AG09319 (cell line): Measurements from ENCODE around the gene NCAN.
"Not testable (repeated sequence)": the region's sequence is repeated elsewhere in the genome, so short reads cannot be mapped to it uniquely, and the experiment has no call there.

Experiments used
- DNase-seq: peaks from one replicate; pipeline ENCODE4 v3.0.0-alpha.2; 2010; ENCODE audit warnings: low read depth; ENCODE audit errors: extremely low read depth
- TF ChIP-seq, protein P1 (sequence below): IDR thresholded peaks from 2 replicates; pipeline ENCODE4 v1.5.1; 2011; ENCODE audit warnings: low read depth, mild to moderate bottlenecking, inconsistent platforms, low read length, moderate library complexity

NCAN gene

DNA sequence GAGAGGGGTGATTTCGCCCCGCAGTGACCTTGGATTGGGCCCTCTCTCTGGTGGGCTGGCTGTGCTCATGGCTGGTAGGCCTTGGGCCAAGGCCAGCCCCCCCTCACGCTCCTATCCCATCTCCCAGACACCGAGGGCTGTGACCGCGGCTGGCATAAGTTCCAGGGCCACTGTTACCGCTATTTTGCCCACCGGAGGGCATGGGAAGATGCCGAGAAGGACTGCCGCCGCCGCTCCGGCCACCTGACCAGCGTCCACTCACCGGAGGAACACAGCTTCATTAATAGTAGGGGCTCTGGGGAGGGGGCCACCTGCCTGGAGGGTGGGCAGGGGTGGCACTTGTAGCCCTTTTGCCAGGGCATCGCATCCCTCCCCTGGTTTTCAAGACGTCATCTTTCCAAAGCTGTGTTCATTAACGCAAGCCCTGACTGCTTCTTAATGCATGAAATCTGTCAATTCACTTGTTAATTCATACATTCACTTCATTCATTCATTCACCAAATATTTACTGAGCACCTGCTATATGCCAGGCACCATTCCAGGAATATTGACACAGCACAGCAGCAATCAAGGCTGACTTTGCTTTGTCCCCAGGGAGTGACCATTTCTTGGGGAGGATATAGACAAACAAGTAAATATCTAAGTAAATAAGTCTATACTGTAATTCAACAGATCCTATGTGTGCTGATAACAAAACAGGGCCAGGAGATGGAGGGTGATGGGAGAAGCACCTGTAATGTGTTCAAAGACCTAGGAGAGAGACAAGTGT is 26.6 kb downstream of the NCAN start:
- TF ChIP-seq, protein P1, sequence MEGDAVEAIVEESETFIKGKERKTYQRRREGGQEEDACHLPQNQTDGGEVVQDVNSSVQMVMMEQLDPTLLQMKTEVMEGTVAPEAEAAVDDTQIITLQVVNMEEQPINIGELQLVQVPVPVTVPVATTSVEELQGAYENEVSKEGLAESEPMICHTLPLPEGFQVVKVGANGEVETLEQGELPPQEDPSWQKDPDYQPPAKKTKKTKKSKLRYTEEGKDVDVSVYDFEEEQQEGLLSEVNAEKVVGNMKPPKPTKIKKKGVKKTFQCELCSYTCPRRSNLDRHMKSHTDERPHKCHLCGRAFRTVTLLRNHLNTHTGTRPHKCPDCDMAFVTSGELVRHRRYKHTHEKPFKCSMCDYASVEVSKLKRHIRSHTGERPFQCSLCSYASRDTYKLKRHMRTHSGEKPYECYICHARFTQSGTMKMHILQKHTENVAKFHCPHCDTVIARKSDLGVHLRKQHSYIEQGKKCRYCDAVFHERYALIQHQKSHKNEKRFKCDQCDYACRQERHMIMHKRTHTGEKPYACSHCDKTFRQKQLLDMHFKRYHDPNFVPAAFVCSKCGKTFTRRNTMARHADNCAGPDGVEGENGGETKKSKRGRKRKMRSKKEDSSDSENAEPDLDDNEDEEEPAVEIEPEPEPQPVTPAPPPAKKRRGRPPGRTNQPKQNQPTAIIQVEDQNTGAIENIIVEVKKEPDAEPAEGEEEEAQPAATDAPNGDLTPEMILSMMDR: no peak
- DNase-seq: no peak

DNA sequence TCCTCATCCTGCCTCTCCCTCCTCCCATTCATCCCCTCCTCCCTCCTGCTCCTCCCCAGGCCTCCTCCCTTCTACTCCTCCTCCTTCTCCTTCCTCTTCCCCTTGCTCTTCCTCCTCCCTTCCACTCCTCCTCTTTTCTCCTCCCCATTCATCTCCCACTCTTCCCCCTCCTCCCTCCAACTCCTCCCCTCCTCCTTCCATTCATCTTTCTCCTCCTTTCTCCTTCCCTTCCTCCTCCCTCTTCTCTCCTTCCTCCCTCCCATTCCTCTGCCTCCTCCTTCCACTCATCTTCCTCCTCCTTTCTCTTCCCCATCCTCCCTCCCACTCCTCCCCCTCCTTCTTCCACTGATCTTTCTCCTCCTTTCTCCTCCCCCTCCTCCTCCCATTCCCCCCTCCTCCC is 27.9 kb downstream of the NCAN start:
- no peak for DNase-seq
- TF ChIP-seq, protein P1: no peak

DNA sequence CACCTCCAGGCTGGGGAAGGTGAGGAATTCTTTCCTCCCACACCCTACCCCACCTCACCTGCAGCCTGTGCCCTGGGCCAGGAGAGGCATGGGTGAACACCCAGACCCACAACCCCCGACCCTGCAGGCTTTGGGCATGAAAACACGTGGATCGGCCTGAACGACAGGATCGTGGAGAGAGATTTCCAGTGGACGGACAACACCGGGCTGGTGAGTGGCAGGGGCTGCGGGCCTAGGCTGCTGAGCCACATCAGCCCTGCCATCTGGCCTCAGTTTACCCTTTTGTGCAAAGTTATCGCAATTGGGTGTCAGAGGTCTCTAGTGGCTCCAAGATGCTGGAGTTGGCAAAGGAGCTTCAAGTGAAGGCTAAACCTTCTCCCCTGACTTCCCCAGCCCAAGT is 28.7 kb downstream of the NCAN start:
- TF ChIP-seq, protein P1: no peak
- DNase-seq: no peak

DNA sequence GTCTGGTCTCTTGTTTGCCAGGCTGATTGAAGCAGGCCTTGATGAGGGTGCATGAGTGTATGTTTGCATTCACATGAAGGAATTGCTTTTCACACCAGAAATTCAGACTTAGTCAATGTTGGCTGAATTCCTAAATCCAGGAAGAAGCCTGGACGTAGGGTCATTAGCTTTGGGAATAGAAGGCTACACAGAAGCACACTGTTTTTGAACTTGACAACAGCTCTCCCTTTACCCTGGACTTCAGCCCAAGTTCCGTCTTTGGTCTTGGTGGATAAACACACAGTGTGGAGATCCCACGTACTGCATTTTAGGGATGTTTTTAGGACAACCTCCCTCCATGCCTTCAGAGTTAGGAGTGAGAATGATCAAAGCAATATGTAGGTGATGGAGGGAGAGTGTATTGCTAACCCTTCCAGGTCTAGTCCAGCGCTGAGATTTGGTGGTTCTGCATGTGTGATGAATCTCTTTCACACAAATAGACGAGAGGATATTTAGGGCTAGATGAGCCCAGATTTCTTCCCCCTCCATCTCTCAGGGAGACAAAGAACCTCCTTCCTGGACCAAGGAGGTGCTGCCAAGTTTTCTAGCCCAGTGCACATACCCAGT is 38.5 kb downstream of the NCAN start:
- DNase-seq: no peak

DNA sequence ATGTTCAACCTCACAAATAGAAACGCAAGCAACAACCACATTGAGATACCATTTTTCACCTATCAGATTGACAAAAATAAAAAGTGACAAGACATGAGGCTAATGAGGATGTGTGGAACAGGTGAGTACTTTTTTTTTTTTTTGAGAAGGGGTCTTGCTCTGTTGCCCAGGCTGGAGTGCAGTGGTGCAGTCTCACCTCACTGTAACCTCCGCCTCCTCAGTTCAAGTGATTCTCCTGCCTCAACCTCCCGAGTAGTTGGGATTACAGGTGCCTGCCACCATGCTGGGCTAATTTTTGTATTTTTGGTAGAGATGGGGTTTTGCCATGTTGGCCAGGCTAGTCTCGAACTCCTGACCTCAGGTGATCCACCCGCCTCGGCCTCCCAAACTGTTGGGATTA is 41.7 kb downstream of the NCAN start:
- not testable (repeated sequence) for DNase-seq

More for the DNA sequence above, 38.5 kb downstream of the NCAN start:
- TF ChIP-seq, protein P1: no peak

DNA sequence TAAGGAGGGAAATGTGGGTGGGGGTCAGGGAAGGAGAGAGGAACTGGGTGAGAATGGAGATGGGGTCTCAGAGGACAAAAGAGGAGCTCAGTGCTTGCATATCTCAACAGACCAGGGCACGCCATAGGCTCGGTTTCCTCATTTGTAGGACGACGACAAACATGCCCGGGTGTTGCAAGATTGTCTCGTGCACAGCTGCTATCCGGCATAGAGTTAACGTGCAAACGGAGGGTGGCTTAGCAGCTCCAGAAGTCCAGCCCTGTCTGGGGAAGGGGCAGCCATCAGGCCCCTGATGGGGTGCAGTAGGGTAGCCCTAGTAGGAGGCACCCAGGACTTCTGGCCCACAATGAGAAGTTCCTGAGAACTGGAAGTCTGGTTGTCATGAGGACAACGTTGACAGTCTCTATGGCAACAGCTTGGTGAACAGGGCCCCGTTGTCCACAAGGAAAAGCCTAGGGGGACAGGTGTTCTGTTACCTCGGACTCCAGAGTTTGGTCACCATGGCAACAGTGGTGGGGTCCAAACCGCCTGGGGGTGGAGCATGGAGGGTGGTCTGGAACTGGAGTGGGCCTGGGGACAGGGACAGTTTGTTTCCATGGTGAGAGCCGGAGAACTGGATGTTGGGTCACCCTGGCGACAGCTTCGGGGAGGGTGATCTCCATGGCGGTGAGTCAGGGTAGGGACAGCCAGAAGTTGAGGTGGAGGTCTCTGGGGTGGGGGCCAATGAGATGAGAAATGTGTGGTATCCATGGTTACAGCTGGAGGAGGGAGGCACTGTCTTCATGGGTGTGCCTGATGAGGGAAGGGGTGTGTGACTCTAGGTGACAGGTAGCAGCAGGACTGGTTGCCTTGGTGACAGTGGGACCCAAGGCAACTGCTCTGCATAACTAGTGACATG is 44.6 kb downstream of the NCAN start:
- TF ChIP-seq, protein P1: no peak
- no peak for DNase-seq

DNA sequence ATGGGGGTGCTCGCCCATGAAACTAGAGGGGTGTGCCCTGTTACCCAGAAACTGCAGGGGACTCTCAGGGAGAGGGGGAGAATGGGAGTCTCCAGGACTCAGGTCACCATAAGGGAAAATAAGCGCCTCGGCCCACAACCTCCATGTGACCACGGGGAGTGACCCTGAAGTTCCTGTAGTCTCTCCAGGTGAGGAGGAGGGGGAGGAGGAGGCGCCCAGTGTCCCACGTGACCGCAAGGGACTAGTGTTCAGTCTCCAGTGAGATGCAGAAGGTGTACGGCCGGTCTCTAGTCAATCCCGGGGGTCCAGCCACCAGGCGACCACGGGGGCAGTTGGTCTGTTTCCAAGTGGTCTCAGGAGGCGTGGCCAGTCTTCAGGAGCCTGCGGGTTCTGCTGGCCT is 45.4 kb downstream of the NCAN start:
- DNase-seq: no peak
- TF ChIP-seq, protein P1: no peak
